KOPT-K1 (cell line): ENCODE measurements around the gene CD40.

ENCODE experiments used
- H3K27ac ChIP-seq: fragments of 200-600 bp; sonication (generic); 2 replicates; pipeline ENCODE4 v1.5.1; 2016; ENCODE audit warnings: antibody characterized with exemption, mild to moderate bottlenecking, low read depth, low read length; ENCODE audit not compliant: poor library complexity, severe bottlenecking
- H3K36me3 ChIP-seq: fragments of 200-600 bp; sonication (generic); 2 replicates; pipeline ENCODE4 v1.5.1; 2017; ENCODE audit warnings: antibody characterized with exemption, mild to moderate bottlenecking, low read length, moderate library complexity; ENCODE audit not compliant: insufficient read depth
- H3K9me3 ChIP-seq: fragments of 200-600 bp; sonication (generic); 2 replicates; pipeline ENCODE4 v1.5.1; 2017; ENCODE audit warnings: antibody characterized with exemption, low read length, mild to moderate bottlenecking; ENCODE audit not compliant: insufficient read depth, poor library complexity, severe bottlenecking

Gene CD40

GRCh38 chr20:46144432-46145025 lies 26.4 kb downstream of the CD40 start:
- Histone ChIP-seq H3K9me3 (no peaks in the 10 kb centered on the region), H3K27ac (no peak overlapping the region), H3K36me3 (no peaks in the 10 kb centered on the region)

DNA sequence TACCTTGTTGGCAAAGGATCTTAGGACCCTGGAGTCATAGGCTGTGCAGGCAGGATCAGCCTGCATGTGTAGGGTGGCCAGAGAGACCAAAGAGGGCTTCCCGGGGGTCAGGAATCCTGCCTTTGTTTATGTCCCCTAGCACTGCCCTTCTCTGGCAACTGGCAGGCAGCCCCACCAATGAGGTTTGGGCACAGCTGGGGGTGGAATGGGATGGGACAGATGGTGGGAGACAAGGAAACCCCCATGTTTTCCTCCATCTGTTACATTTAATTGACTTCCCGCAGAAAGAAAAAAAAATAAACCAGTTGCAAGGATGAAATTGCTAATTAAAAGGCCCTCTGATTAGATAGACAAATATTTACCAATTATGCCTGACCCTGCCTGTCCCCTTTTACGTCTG lies 27.6 kb downstream of the CD40 start:
- Histone ChIP-seq H3K36me3 (no peaks in the 10 kb centered on the region), H3K27ac (no peak overlapping the region), H3K9me3 (no peaks in the 10 kb centered on the region)

DNA sequence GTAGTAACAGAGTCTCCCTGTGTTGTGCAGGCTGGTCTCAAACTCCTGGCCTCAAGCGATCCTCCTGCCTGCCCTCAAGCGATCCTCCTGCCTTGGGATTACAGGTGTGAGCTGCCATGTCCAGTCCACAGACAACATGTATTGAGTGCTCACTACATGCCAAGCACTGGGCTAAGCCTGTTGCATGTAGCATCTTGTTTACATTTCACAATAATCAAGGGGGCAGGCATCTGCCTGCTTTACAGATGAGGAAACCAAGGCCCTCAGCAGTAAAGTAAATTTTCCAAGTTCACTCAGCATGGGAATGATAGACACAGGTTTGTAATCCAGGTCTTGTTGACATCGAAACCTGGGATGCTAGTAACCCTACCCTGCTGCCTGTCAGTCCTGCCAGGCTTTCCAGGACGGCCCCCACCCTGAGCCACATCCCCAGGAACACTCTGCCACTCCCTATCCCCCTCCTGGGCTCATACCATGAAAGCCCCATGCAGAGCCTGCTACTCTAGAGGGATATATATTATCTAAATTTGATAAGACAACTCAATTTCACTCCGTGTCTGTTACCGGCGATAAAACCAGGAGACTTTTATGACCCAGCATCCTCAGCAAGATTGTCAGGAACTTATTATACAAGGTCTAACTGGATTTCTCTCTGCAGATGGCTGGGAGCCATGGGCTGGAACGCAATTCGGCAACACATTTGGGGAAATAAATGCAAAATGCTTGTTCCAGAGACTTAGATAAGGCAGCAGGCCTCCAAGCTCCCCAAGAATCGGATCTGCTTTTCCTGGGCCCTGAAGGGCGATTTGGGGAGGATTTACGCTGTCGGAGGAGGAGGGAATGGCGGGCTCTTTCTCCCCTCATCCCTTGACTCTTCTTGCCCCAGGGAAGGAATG lies 30.4 kb downstream of the CD40 start:
- no peaks in the 10 kb centered on the region for H3K36me3 ChIP-seq
- no peak overlapping the region for H3K27ac ChIP-seq
- no peaks in the 10 kb centered on the region for H3K9me3 ChIP-seq

- H3K27ac ChIP-seq = no peak overlapping the region
These were observed 32.8 kb downstream of the CD40 start for GRCh38 chr20:46150943-46151342.

DNA sequence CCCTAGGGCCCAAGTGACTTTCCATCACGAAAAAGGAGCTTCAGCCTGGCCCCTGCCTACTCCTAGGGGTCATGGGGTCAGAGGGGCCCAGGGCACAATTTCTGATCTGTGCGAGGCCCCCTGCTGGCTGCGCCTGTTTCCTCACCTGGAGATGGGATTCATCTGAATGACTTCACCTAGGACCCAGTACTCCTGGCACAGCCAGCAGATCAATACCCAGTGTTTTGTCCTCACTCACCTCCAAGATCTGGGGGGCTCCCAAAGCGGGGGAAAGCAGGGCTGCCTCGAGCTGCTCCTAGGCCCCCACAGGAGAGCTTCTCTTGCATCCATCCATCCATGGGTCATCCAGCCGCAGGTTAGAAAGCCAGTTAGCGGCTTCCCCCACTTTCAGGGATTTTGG lies 33.8 kb downstream of the CD40 start:
- Histone ChIP-seq H3K27ac (no peak overlapping the region), H3K36me3 (no peaks in the 10 kb centered on the region), H3K9me3 (no peaks in the 10 kb centered on the region)

More at GRCh38 chr20:46150943-46151342, 32.8 kb downstream of the CD40 start:
- no peaks in the 10 kb centered on the region for H3K9me3 ChIP-seq
- H3K36me3 ChIP-seq = no peaks in the 10 kb centered on the region

DNA sequence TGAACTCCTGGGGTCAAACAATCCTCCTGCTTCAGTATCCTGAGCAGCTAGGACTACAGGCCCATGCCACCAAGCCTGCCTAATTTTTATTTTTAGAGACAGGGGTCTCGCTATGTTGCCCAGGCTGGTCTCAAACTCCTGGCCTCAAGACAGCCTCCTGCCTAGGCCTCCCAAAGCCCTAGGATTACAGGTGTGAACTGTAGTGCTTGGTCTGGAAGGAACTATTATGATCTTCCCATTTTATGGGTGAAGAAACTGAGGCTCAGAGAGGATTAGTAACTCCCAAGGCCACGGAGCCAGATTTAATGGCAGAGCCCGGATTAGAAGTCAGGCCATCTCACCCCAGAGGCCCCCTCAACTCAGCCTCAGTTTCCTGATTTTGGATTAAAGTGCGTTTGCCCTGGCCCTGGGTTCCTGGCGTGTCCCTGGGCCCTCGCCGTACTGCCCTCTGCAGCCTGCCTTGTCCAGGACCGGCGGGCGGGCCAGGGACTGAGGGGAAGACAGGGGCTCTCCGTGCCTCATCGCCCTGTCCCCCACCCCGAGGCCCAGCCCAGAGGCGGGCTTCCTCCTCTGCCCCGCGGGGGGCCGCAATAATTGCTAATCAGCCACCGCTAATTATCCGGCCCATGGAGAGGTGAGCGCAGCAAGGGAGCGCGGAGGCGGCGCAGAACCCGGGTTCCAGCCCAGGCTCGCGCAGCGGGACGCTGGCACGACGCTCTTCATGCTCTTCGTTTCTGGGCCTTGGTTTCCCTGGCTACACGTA lies 34.9 kb downstream of the CD40 start:
- H3K9me3 ChIP-seq = no peaks in the 10 kb centered on the region
- no peaks in the 10 kb centered on the region for H3K36me3 ChIP-seq
- no peak overlapping the region for H3K27ac ChIP-seq

DNA sequence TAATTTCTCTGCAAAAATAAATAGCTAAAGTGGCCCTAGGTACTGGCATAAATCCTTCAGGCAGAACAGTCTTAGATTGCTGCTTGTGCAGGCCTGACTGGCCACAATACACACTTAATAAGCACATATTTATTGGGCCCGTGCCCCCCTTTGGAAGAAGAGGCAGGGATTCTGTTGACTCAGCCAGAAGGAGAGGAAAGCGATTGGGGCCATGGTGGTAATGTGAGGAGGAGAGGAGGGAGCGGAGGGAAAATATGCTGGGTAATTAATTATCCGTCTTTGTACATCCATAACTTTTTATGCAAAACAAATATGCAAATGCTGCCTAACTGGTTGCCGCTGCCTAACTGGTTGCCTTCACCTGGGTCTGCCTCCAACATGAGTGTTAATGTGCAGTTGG lies 36.2 kb downstream of the CD40 start:
- H3K9me3 ChIP-seq = no peaks in the 10 kb centered on the region
- H3K36me3 ChIP-seq = no peaks in the 10 kb centered on the region
- no peak overlapping the region for H3K27ac ChIP-seq

- no peaks in the 10 kb centered on the region for H3K9me3 ChIP-seq
- H3K27ac ChIP-seq = no peak overlapping the region
- H3K36me3 ChIP-seq = no peaks in the 10 kb centered on the region
These were observed 36.7 kb downstream of the CD40 start for GRCh38 chr20:46154796-46155195.

- H3K27ac ChIP-seq = no peak overlapping the region
- no peaks in the 10 kb centered on the region for H3K9me3 ChIP-seq
These were observed 38.0 kb downstream of the CD40 start for GRCh38 chr20:46156065-46156464.

DNA sequence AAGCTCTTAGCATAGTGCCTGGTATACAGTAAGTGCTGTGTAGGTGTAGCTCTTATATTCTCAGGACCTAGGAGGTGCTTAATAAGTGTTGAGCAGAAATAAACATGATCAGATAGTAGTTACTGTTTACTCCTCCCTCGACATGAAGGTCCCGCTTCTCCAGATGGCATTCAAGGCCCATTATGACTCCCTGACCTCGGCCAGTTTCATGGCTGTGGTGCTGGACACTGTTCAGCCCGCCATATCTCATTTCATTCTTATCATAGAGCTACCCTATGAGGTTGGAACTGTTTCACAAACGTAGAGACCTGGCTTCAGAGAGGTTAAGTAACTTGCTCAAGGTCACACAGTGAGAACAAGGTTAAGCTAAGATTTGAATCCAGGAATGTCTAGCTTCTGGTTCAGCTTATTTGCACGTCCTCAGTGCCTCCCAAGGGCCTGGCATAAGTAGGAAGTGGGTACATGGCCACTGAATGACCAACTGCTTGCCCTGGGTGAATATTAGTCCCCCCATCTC lies 39.0 kb downstream of the CD40 start:
- no peaks in the 10 kb centered on the region for H3K36me3 ChIP-seq

More at GRCh38 chr20:46156065-46156464, 38.0 kb downstream of the CD40 start:
- no peaks in the 10 kb centered on the region for H3K36me3 ChIP-seq

GRCh38 chr20:46157625-46158024 lies 39.5 kb downstream of the CD40 start:
- Histone ChIP-seq H3K27ac (no peak overlapping the region), H3K36me3 (no peaks in the 10 kb centered on the region), H3K9me3 (no peaks in the 10 kb centered on the region)

More for the DNA sequence above, 39.0 kb downstream of the CD40 start:
- H3K9me3 ChIP-seq = no peaks in the 10 kb centered on the region
- H3K27ac ChIP-seq = no peak overlapping the region

- no peaks in the 10 kb centered on the region for H3K9me3 ChIP-seq
- no peak overlapping the region for H3K27ac ChIP-seq
- no peaks in the 10 kb centered on the region for H3K36me3 ChIP-seq
These were observed 40.4 kb downstream of the CD40 start for GRCh38 chr20:46158476-46158987.

- Histone ChIP-seq H3K9me3 (no peaks in the 10 kb centered on the region), H3K27ac (no peak overlapping the region), H3K36me3 (no peaks in the 10 kb centered on the region)
These were observed 41.2 kb downstream of the CD40 start for GRCh38 chr20:46159101-46159897.

GRCh38 chr20:46160661-46161060 lies 42.5 kb downstream of the CD40 start:
- Histone ChIP-seq H3K27ac (no peak overlapping the region), H3K9me3 (no peaks in the 10 kb centered on the region), H3K36me3 (no peaks in the 10 kb centered on the region)
